Activated B cell treated with CpG ODN at 0.5 μM for 24 hours (primary cell): Measurements from ENCODE around the gene COX7B2. TPM values are rescaled to one million over a fixed set of nuclear protein-coding genes. Genes with fewer than 3 reads are reported as not detected.

Experiments
- ATAC-seq: fragments of 200-7000 bp; cut with Tn5 transposase; one replicate; pipeline ENCODE4 v1.10.0; 2021; ENCODE audit warnings: low read depth, mild to moderate bottlenecking, moderate library complexity
- CTCF ChIA-PET: fragments of 350-600 bp; sonication (Branson Sonifier 250); formaldehyde crosslinking; loops from one replicate; lab custom pipeline; 2021; ENCODE audit warnings: antibody characterized with exemption; lab: Charles Lee
- POLR2A ChIA-PET: fragments of 350-600 bp; sonication (Branson Sonifier 250); formaldehyde crosslinking; loops from one replicate; lab custom pipeline; 2021; ENCODE audit warnings: antibody characterized with exemption; lab: Charles Lee
- DNase-seq: peaks from one replicate; pipeline ENCODE4 v3.0.0; 2022
- H3K27ac Mint-ChIP-seq: one replicate; pipeline ENCODE4 v1.8.0; 2020; ENCODE audit warnings: mixed read lengths
- H3K27me3 Mint-ChIP-seq: one replicate; pipeline ENCODE4 v1.8.0; 2021; ENCODE audit warnings: mixed read lengths
- H3K36me3 Mint-ChIP-seq: one replicate; pipeline ENCODE4 v1.8.0; 2021; ENCODE audit warnings: low read depth, mixed read lengths
- H3K4me1 Mint-ChIP-seq: one replicate; pipeline ENCODE4 v1.8.0; 2021; ENCODE audit warnings: mixed read lengths
- H3K4me3 Mint-ChIP-seq: one replicate; pipeline ENCODE4 v1.8.0; 2020; ENCODE audit warnings: mild to moderate bottlenecking, mixed read lengths
- H3K9me3 Mint-ChIP-seq: one replicate; pipeline ENCODE4 v1.8.0; 2020; ENCODE audit warnings: mixed read lengths
- intact Hi-C: fragments of 100-400 bp; cut with micrococcal nuclease; formaldehyde crosslinking; loops from one replicate; pipeline ENCODE4 v1.15.1; 2024
- total RNA-seq: library from RNA; stranded (reverse); gene quantifications from 2 replicates; pipeline ENCODE4 v1.2.3, GENCODE V29; 2022
- TF ChIP-seq, protein P1 (sequence below): fragments of 200-600 bp; IDR thresholded peaks from one replicate; pipeline ENCODE4 v1.8.0; 2022; ENCODE audit warnings: antibody characterized with exemption, mild to moderate bottlenecking

The COX7B2 gene
- total RNA-seq, 1 donor from 2014 or later: not detected

DNA sequence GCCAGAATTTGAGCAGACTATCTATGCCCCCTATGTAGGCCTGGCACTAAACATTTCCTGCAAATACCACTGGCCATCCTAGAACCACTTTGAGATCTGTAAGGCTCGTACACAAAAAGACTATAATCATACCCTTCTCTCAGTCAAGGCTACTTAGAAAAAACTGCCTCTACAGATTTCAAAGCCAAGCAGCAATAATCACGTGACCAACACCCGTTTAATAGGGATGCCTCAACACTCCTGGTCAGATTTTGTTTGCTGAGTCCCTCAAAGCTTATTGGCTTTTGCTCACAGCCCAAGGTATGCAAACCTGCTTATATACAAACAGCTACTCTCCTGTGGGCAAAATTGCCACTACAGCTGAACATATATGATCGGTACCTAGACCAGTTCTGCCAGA, 897 bp downstream of the COX7B2 start:
- H3K27ac Mint-ChIP-seq: no peak overlapping the region
- H3K27me3 Mint-ChIP-seq: no peaks in the 10 kb centered on the region
- DNase-seq (no peak), ATAC-seq (no peak)
- intact Hi-C loops: no loop called here
- ChIA-PET POLR2A (no interaction called here), CTCF (no interaction called here)
- TF ChIP-seq, protein P1, sequence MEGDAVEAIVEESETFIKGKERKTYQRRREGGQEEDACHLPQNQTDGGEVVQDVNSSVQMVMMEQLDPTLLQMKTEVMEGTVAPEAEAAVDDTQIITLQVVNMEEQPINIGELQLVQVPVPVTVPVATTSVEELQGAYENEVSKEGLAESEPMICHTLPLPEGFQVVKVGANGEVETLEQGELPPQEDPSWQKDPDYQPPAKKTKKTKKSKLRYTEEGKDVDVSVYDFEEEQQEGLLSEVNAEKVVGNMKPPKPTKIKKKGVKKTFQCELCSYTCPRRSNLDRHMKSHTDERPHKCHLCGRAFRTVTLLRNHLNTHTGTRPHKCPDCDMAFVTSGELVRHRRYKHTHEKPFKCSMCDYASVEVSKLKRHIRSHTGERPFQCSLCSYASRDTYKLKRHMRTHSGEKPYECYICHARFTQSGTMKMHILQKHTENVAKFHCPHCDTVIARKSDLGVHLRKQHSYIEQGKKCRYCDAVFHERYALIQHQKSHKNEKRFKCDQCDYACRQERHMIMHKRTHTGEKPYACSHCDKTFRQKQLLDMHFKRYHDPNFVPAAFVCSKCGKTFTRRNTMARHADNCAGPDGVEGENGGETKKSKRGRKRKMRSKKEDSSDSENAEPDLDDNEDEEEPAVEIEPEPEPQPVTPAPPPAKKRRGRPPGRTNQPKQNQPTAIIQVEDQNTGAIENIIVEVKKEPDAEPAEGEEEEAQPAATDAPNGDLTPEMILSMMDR: no peak
- no peaks in the 10 kb centered on the region for H3K4me1 Mint-ChIP-seq
- no peaks in the 10 kb centered on the region for H3K9me3 Mint-ChIP-seq
- no peak overlapping the region for H3K4me3 Mint-ChIP-seq
- H3K36me3 Mint-ChIP-seq: no peaks in the 10 kb centered on the region

DNA sequence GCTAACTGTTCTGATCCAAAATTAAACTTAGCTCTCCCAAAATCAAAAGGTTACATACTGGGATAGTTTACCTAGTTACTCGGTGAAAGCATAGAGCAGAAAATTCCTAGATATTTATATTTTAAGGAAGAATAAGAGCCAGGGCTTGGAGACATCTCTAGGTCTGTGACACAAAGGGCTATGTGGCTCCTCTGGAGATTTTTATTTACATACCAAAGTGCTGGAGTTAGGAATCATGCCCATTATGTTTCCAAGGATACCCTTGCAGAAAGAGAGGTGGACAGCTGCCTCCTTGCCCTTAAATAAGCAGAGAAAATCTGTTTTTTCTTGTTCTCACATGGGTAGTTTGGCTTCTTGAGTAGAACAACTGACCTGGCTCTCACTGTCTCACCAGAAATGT, 9.0 kb downstream of the COX7B2 start:
- CTCF ChIA-PET: no interaction called here
- H3K27ac Mint-ChIP-seq: no peak overlapping the region
- no peaks in the 10 kb centered on the region for H3K27me3 Mint-ChIP-seq
- H3K9me3 Mint-ChIP-seq: no peaks in the 10 kb centered on the region
- DNase-seq: no peak
- intact Hi-C loops: no loop called here
- POLR2A ChIA-PET: no interaction called here
- no peaks in the 10 kb centered on the region for H3K4me1 Mint-ChIP-seq
- ATAC-seq: no peak
- H3K36me3 Mint-ChIP-seq: no peaks in the 10 kb centered on the region
- H3K4me3 Mint-ChIP-seq: no peak overlapping the region
- TF ChIP-seq, protein P1: no peak

DNA sequence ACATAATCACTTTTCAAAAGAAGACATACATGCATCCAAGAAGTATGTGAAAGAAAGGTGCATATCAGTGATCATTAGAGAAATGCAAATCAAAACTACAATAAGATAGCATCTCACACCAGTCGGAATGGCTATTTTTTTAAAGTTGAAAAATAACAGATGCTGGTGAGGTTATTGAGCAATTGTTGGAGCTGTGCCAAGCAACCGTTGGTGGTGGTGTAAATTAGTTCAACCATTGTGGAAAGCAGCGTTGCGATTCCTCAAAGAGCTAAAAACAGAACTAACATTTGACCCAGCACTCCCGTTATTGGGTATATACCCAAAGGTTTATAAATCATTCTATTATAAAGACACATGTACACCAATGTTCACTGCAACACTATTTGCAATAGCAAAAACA, 14.2 kb downstream of the COX7B2 start:
- no peaks in the 10 kb centered on the region for H3K4me1 Mint-ChIP-seq
- H3K36me3 Mint-ChIP-seq: no peaks in the 10 kb centered on the region
- CTCF ChIA-PET: no interaction called here

DNA sequence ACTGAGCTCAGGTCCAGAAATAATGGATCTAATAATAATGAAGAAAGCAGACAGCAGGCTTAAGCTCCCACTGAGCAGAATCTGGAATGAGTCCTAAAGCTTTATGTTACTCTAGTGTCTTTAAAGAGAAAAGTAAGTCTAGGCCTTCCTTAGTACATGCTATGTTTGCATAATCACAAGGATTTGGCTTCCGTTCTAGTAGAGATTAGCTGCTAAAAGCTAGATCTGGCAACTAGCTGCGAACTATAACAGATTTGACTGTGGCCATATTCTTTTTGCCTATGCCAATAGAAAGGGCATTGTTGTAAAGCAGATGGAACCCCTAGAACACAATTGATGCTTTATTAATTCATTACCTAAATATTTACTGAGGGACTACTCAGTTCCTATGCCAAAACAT, 19.0 kb downstream of the COX7B2 start:
- Mint-ChIP-seq H3K4me3 (no peak overlapping the region), H3K9me3 (no peaks in the 10 kb centered on the region), H3K27me3 (no peaks in the 10 kb centered on the region), H3K27ac (no peak overlapping the region), H3K36me3 (no peaks in the 10 kb centered on the region), H3K4me1 (no peaks in the 10 kb centered on the region)
- TF ChIP-seq, protein P1: no peak
- DNase-seq (no peak), ATAC-seq (no peak)
- intact Hi-C loops: no loop called here
- ChIA-PET POLR2A (no interaction called here), CTCF (no interaction called here)

More for the DNA sequence above, 14.2 kb downstream of the COX7B2 start:
- ATAC-seq (no peak), DNase-seq (no peak)
- no peaks in the 10 kb centered on the region for H3K9me3 Mint-ChIP-seq
- POLR2A ChIA-PET: no interaction called here
- TF ChIP-seq, protein P1: no peak
- intact Hi-C loops: no loop called here
- H3K4me3 Mint-ChIP-seq: no peak overlapping the region
- H3K27me3 Mint-ChIP-seq: no peaks in the 10 kb centered on the region
- no peak overlapping the region for H3K27ac Mint-ChIP-seq

DNA sequence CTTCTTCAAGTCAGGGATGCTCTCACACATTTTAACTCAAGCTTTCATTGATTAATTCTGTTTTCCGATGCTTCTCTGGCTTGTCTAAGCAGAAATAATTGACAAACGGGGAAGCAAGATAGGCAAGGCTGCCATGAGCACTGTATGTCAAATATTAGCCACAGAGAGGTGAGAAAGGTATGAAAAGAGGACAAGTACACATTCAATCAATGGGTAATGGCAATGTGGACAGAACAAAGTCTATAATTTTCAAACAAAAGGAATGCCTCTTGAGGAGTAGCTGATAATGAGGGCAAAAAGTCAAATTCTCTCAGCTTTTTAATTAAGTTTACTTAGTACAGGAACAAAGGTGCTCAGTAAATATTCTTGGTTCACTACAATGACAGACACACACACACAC, 19.6 kb downstream of the COX7B2 start:
- Mint-ChIP-seq H3K4me3 (no peak overlapping the region), H3K9me3 (no peaks in the 10 kb centered on the region), H3K27ac (no peak overlapping the region), H3K4me1 (no peaks in the 10 kb centered on the region), H3K27me3 (no peaks in the 10 kb centered on the region), H3K36me3 (no peaks in the 10 kb centered on the region)
- CTCF ChIA-PET: no interaction called here
- POLR2A ChIA-PET: no interaction called here
- TF ChIP-seq, protein P1: no peak
- DNase-seq (no peak), ATAC-seq (no peak)
- intact Hi-C loops: no loop called here
